Epithelial cell of proximal tubule (primary cell): ENCODE data around the gene CCDC201. TPM values are rescaled to one million over a fixed set of nuclear protein-coding genes. Genes with fewer than 3 reads are reported as not detected.

ENCODE experiments used
- DNase-seq: peaks from one replicate; pipeline ENCODE4 v3.0.0-alpha.2; 2011; ENCODE audit warnings: low read depth
- H3K4me3 ChIP-seq: 2 replicates; pipeline ENCODE4 v1.5.1; 2011; ENCODE audit warnings: low read depth, mild to moderate bottlenecking, low read length
- CTCF ChIP-seq: conservative IDR thresholded peaks from 2 replicates; pipeline ENCODE4 v1.5.1; 2012; ENCODE audit warnings: low read depth, mild to moderate bottlenecking, low read length
- total RNA-seq: library from RNA; depleted of rRNA; stranded (reverse); fragments of >200 nt; gene quantifications from 2 replicates; pipeline ENCODE4 v1.2.3, GENCODE V29; 2015

CCDC201 gene
- total RNA-seq, 1 donor from 2014 or later = not detected

GRCh38 chr7:45918556-45918955, 45.7 kb upstream of the CCDC201 start:
- peak overlapping the region; percentile 64 for H3K4me3 ChIP-seq
- no peak for TF ChIP-seq CTCF
- DNase-seq = no peak

GRCh38 chr7:45917658-45918057, 44.8 kb upstream of the CCDC201 start:
- no peak for DNase-seq
- TF ChIP-seq CTCF = peak; percentile 96
- H3K4me3 ChIP-seq = peak overlapping the region; percentile 64

GRCh38 chr7:45917064-45917463, 44.2 kb upstream of the CCDC201 start:
- no peak overlapping the region for H3K4me3 ChIP-seq
- TF ChIP-seq CTCF = no peak
- no peak for DNase-seq

GRCh38 chr7:45915606-45916005, 42.7 kb upstream of the CCDC201 start:
- H3K4me3 ChIP-seq = no peak overlapping the region
- no peak for DNase-seq
- no peak for TF ChIP-seq CTCF

- no peak for TF ChIP-seq CTCF
- no peak overlapping the region for H3K4me3 ChIP-seq
- DNase-seq = no peak
These were observed 42.0 kb upstream of the CCDC201 start for GRCh38 chr7:45914911-45915310.

GRCh38 chr7:45912972-45913371, 40.1 kb upstream of the CCDC201 start:
- H3K4me3 ChIP-seq = no peak overlapping the region
- no peak for TF ChIP-seq CTCF
- DNase-seq = no peak

GRCh38 chr7:45911311-45911710, 38.4 kb upstream of the CCDC201 start:
- TF ChIP-seq CTCF = no peak
- H3K4me3 ChIP-seq = no peak overlapping the region
- DNase-seq = no peak
